ENCODE measurements around the gene ING2. TPM values are rescaled to one million over a fixed set of nuclear protein-coding genes. Genes with fewer than 3 reads are reported as not detected.
"Not testable (repeated sequence)": the region's sequence is repeated elsewhere in the genome, so short reads cannot be mapped to it uniquely, and the experiment has no call there.

ING2 gene
- total and polyA plus RNA-seq, 2 donors (not counting 1 experiment from before 2014, with no cell fraction given): 7.8 to 10.0 TPM

DNA sequence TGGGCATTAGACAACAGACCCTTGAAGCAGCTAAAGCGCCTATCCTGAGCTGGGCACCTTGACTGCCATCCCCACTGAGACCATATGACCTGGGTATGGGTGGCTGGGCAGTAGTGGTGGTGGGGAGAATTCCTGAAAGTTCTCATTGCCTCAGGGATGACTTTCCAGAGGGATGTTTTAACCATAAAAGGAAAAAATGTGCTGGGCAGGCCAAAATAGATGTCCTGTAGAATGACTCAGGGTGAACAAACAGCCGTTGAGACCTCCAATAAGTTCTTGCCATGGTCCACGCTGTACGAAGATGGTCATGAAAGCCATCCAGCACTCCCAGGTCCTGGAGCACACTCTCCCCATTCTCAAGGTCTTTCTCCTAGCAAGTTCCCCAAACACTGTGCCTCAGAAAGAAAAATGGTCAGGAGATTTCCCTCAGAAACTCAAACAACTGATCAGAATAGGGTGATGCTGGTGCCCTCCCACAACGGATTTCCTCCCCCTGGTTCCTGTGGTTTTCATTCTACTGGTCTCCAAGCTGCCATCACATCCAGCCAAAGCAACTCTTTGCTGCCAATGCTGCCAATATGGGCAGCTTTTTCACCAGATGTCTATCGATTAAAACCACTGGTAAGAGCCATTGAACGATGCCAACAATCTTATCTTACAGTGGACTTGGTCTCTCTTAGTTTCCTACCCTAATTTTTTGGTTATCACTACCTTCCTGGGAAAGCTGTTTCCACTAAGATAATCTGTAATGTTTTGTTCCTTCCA is 49.2 kb upstream of the ING2 start:
- intact Hi-C loops (cut with micrococcal nuclease): no loop called here
- Histone ChIP-seq H3K27me3 (replicated peaks in 1 of 4; ENCODE audit: control extremely low read depth in 1 of 4, control insufficient read depth in 3 of 4, insufficient read depth in 4 of 4, low read length in 3 of 4) (no peaks in the 10 kb centered on the region), H3K4me2 (replicated peaks; ENCODE audit: low read depth, low read length, poor library complexity, severe bottlenecking) (no peak overlapping the region), H3K4me3 (ENCODE audit: control extremely low read depth in 1 of 5, extremely low read depth in 1 of 5, insufficient read depth in 1 of 5, low read depth in 2 of 5, low read length in 4 of 5) (no peak overlapping the region), H3K36me3 (replicated peaks in 1 of 2; ENCODE audit: control extremely low read depth in 1 of 2, control insufficient read depth in 1 of 2, extremely low read depth in 1 of 2, insufficient read depth in 2 of 2, low read length in 1 of 2) (peaks cover 5 to 6% of the 10 kb centered on the region in 2 experiments), H4K20me1 (ENCODE audit: control insufficient read depth, insufficient read depth, low read length, poor library complexity, severe bottlenecking) (no peaks in the 10 kb centered on the region), H3K27ac (ENCODE audit: low read length in 2 of 2) (no peak overlapping the region), H3K9ac (ENCODE audit: low read length) (no peak overlapping the region), H3K9me3 (ENCODE audit: control extremely low read depth in 1 of 3, control insufficient read depth in 2 of 3, insufficient read depth in 1 of 3, low read length in 2 of 3) (no peaks in the 10 kb centered on the region), H3K79me2 (ENCODE audit: control insufficient read depth, insufficient read depth, low read length) (peaks cover 9% of the 10 kb centered on the region), H2AFZ (ENCODE audit: insufficient read depth, low read depth, low read length, poor library complexity, severe bottlenecking) (no peak overlapping the region), H3K4me1 (ENCODE audit: control insufficient read depth in 2 of 2, insufficient read depth in 2 of 2, low read length in 2 of 2) (no peaks in the 10 kb centered on the region)
- H3K4me1 Mint-ChIP-seq: no peaks in the 10 kb centered on the region
- H3K27ac Mint-ChIP-seq: no peak overlapping the region
- DNase-seq (no peak), ATAC-seq (ENCODE audit: low read depth) (no peak)
- TF ChIP-seq, protein P1, sequence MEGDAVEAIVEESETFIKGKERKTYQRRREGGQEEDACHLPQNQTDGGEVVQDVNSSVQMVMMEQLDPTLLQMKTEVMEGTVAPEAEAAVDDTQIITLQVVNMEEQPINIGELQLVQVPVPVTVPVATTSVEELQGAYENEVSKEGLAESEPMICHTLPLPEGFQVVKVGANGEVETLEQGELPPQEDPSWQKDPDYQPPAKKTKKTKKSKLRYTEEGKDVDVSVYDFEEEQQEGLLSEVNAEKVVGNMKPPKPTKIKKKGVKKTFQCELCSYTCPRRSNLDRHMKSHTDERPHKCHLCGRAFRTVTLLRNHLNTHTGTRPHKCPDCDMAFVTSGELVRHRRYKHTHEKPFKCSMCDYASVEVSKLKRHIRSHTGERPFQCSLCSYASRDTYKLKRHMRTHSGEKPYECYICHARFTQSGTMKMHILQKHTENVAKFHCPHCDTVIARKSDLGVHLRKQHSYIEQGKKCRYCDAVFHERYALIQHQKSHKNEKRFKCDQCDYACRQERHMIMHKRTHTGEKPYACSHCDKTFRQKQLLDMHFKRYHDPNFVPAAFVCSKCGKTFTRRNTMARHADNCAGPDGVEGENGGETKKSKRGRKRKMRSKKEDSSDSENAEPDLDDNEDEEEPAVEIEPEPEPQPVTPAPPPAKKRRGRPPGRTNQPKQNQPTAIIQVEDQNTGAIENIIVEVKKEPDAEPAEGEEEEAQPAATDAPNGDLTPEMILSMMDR (IDR thresholded peaks at IDR 0.05): no peak
- TF ChIP-seq EZH2 (IDR thresholded peaks at IDR 0.05; ENCODE audit: borderline replicate concordance, insufficient read depth, low read depth, low read length, poor library complexity, severe bottlenecking): no peak
- no peaks in the 10 kb centered on the region for H3K27me3 Mint-ChIP-seq
- H3K4me3 Mint-ChIP-seq: no peak overlapping the region
- ChIA-PET CTCF (no interaction called here), POLR2A (no interaction called here)
- WGBS (ENCODE audit: insufficient coverage): 21% methylated on average over 6 of the region's 7 CpGs
- no peaks in the 10 kb centered on the region for H3K9me3 Mint-ChIP-seq (ENCODE audit: insufficient read depth)

DNA sequence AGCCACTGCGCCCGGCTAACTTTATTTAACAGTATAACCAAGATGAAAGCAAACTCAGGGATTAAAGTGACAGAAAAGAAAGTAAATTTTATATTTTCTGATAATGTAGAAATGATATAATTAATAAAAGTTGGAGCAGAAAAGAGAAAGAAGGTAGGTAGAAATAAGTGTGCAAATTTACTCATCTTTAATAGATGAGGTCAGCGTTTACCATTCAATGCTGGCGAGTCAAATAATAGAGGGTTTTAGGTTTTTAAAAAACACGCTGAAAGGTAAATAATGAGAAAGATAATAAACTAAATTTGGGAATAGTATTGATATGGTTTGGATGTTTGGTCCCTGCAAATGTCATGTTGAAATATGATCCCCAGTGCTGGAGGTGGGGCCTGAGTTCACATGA is 46.9 kb upstream of the ING2 start:
- Histone ChIP-seq H3K36me3 (replicated peaks in 1 of 2; ENCODE audit: control extremely low read depth in 1 of 2, control insufficient read depth in 1 of 2, extremely low read depth in 1 of 2, insufficient read depth in 2 of 2, low read length in 1 of 2) (peaks cover 0 to 3% of the 10 kb centered on the region in 2 experiments), H2AFZ (ENCODE audit: insufficient read depth, low read depth, low read length, poor library complexity, severe bottlenecking) (no peak overlapping the region), H3K9ac (ENCODE audit: low read length) (no peak overlapping the region), H3K4me2 (replicated peaks; ENCODE audit: low read depth, low read length, poor library complexity, severe bottlenecking) (no peak overlapping the region), H3K9me3 (ENCODE audit: control extremely low read depth in 1 of 3, control insufficient read depth in 2 of 3, insufficient read depth in 1 of 3, low read length in 2 of 3) (peaks cover 0 to under 1% (median 0%) of the 10 kb centered on the region in 3 donors), H3K27me3 (replicated peaks in 1 of 4; ENCODE audit: control extremely low read depth in 1 of 4, control insufficient read depth in 3 of 4, insufficient read depth in 4 of 4, low read length in 3 of 4) (no peaks in the 10 kb centered on the region), H3K4me3 (ENCODE audit: control extremely low read depth in 1 of 5, extremely low read depth in 1 of 5, insufficient read depth in 1 of 5, low read depth in 2 of 5, low read length in 4 of 5) (no peak overlapping the region), H3K27ac (ENCODE audit: low read length in 2 of 2) (no peak overlapping the region), H4K20me1 (ENCODE audit: control insufficient read depth, insufficient read depth, low read length, poor library complexity, severe bottlenecking) (no peaks in the 10 kb centered on the region), H3K4me1 (ENCODE audit: control insufficient read depth in 2 of 2, insufficient read depth in 2 of 2, low read length in 2 of 2) (no peaks in the 10 kb centered on the region), H3K79me2 (ENCODE audit: control insufficient read depth, insufficient read depth, low read length) (peaks cover 8% of the 10 kb centered on the region)
- WGBS (ENCODE audit: insufficient coverage): 50% methylated on average over 2 of the region's 5 CpGs
- no peak for DNase-seq
- TF ChIP-seq, protein P1 (IDR thresholded peaks at IDR 0.05): no peak
- Mint-ChIP-seq H3K27ac (no peak overlapping the region), H3K4me1 (peaks cover 2% of the 10 kb centered on the region), H3K27me3 (no peaks in the 10 kb centered on the region), H3K4me3 (no peak overlapping the region), H3K9me3 (ENCODE audit: insufficient read depth) (no peaks in the 10 kb centered on the region)
- no peak for ATAC-seq (ENCODE audit: low read depth)
- intact Hi-C loops (cut with micrococcal nuclease): no loop called here
- POLR2A ChIA-PET: no interaction called here
- CTCF ChIA-PET: no interaction called here

DNA sequence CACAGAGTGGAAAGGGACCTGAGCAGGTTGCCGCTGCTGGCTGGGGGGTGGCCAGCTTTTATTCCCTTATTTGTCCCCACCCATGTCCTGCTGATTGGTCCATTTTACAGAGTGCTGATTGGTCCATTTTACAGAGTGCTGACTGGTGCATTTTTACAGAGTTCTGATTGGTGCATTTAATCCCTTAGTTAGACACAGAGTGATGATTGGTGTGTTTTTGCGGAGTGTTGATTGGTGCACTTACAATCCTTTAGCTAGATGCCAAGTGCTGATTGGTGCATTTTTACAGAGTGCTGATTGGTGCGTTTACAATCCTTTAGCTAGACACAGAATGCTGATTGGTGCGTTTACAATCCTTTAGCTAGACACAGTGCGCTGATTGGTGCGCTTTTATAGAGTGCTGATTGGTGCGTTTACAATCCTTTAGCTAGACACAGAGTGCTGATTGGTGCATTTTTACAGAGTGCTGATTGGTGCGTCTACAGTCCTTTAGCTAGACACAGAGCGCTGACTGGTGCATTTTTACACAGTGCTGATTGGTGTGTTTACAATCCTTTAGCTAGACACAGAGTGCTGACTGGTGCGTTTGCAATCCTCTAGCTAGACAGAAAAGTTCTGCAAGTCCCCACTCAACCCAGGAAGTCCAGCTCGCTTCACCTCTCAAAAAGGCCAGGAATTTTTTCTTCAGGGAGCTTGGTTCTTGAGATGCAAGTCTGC is 40.8 kb upstream of the ING2 start:
- CTCF ChIA-PET: interaction anchor here (2.0 kb wide), 1 partner anchor 11 kb away, joined by 5 read pairs; no protein-coding TSS in a partner anchor
- H3K27me3 ChIP-seq (replicated peaks in 1 of 4; ENCODE audit: control extremely low read depth in 1 of 4, control insufficient read depth in 3 of 4, insufficient read depth in 4 of 4, low read length in 3 of 4); H3K4me2 ChIP-seq (replicated peaks; ENCODE audit: low read depth, low read length, poor library complexity, severe bottlenecking); H3K27me3 Mint-ChIP-seq; H3K4me1 Mint-ChIP-seq; ATAC-seq (ENCODE audit: low read depth); H3K4me1 ChIP-seq (ENCODE audit: control insufficient read depth in 2 of 2, insufficient read depth in 2 of 2, low read length in 2 of 2); H4K20me1 ChIP-seq (ENCODE audit: control insufficient read depth, insufficient read depth, low read length, poor library complexity, severe bottlenecking); H3K9me3 Mint-ChIP-seq (ENCODE audit: insufficient read depth); H3K4me3 Mint-ChIP-seq; H2AFZ ChIP-seq (ENCODE audit: insufficient read depth, low read depth, low read length, poor library complexity, severe bottlenecking); H3K27ac Mint-ChIP-seq; H3K9ac ChIP-seq (ENCODE audit: low read length); DNase-seq; H3K27ac ChIP-seq (ENCODE audit: low read length in 2 of 2); H3K36me3 ChIP-seq (replicated peaks in 1 of 2; ENCODE audit: control extremely low read depth in 1 of 2, control insufficient read depth in 1 of 2, extremely low read depth in 1 of 2, insufficient read depth in 2 of 2, low read length in 1 of 2); H3K79me2 ChIP-seq (ENCODE audit: control insufficient read depth, insufficient read depth, low read length); intact Hi-C loops (cut with micrococcal nuclease); POLR2A ChIA-PET; H3K4me3 ChIP-seq (ENCODE audit: control extremely low read depth in 1 of 5, extremely low read depth in 1 of 5, insufficient read depth in 1 of 5, low read depth in 2 of 5, low read length in 4 of 5): not testable (repeated sequence)
- WGBS (ENCODE audit: insufficient coverage): 73% methylated on average over 3 of the region's 11 CpGs
- H3K9me3 ChIP-seq (ENCODE audit: control extremely low read depth in 1 of 3, control insufficient read depth in 2 of 3, insufficient read depth in 1 of 3, low read length in 2 of 3): peaks cover 0 to 15% (median 3%) of the 10 kb centered on the region in 3 donors

All from B cell (primary cell).